GM18909 (cell line): Measurements from ENCODE around the gene PTPRD.

Experiments
- ATAC-seq: cut with Tn5 transposase; IDR thresholded peaks from one replicate; pipeline ENCODE4 v1.9.1; 2021; ENCODE audit warnings: mild to moderate bottlenecking; ENCODE audit not compliant: unreplicated experiment, poor library complexity

PTPRD gene

DNA sequence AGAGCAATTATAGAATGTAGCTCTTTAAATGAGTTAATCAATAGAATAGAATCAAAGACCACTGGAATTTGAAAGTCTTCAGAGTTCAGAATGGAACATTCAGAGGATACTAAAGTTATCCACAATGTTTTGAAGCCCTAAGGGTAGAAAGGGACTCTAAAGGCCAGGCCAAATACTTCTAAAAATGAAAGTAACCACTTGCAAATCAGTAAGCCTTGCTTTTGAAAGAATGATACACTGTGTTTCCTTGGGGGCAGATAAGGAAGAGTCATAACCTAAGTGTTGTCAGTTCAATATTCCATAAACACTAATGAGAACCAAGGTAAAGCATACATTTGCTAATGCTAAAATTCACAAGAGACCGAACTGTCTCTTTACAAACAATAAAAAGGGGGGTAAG is 813.5 kb downstream of the PTPRD start:
- peak; percentile 62 for ATAC-seq

DNA sequence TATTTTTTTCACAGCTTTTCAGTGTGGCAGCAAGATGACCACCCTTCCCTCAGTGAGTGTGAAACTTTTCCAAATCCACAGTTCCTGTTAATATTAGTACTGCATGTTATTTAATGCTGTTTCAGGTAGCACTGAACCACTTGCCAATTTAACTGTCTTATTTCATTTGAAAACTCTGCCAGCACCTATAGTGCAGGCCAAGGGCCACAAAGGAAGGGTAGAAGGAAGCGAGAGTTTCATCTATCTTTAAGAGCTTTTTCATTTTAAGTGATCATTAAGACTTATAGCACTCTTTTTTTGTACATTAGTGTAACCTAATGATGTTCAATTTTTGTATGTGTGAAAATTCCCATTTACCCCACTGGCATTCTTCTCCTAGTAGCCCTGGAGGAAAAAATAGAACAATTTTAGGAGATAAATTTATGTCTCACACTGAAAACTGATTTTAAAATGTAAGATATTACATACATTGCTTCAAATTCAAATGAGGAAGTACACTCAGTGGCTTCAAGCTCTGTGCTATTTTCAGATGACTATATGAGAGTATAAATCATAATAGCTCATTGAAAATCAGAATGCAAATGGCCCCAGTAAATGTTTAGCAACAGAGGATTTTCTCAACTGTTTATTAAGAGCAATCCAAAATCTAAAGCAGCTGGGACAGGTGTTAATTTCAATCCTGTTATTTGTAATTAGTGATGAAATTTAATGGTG is 820.5 kb downstream of the PTPRD start:
- ATAC-seq, result peak; percentile 82

DNA sequence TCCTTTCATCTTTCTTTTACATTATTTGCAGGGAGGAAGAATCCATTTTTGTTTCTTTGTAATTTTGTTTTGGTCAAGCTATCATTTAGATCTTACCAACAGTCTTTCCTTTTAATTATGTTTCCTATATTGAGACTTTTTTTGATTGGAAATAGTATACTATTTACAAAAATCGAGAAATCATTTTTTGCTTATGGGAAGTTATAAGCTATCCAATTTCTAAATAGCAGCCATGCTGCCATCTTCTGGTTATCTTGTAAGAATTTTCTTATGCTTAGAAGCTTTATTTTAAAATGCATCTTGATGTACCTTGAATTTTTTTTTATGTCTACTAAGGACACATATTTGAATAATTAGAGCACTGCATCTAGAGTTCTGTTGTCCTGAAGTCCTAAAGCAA is 821.2 kb downstream of the PTPRD start:
- ATAC-seq, result no peak

DNA sequence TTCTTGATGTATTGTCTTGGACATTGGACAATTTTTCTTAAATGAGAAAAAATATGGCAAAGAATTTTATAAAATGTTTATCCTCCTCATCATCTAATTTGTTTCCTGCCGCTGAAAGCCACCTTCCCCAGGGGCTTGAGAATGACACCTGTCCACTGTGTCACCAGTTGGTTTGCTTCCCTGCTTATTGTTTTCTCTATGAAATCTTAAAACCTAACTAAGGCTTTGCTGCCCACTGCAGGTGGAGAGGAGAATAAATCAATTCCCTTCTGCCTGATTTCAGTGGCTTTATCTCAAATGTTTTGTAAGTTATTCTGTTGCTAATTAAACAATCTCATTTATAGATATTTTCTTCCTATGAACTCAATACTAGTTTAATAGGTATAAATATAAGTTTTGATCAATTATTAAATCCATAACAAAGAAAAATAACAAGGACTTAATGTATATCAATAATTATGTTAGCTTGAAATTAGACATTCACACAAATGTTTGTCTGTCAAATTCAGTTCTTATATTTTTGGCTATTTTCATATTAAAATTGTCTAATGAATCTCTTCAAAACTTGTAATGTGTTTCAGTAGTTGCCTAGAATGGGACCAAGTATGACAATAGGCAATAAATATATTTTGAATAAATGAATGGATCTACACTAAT is 822.5 kb downstream of the PTPRD start:
- ATAC-seq, result peak; percentile 71

DNA sequence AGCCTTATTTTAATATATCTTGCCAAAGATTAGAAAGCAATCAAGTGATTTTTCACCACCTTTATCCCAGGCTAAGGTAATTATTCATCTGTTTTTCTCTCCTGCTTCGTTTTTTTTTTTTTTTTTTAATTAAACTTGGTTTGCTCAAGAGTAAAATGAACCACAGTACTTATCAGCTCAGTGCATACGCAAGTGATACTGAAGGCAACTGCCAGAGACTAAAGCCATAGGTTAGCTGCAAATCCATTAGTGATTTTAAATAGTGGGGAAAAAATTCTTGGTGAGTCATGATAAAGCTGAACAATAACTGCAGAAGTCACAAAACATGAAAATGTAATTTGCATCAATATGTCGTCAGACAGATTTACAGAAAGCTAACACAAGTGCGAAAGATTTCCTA is 829.1 kb downstream of the PTPRD start:
- ATAC-seq, result no peak

DNA sequence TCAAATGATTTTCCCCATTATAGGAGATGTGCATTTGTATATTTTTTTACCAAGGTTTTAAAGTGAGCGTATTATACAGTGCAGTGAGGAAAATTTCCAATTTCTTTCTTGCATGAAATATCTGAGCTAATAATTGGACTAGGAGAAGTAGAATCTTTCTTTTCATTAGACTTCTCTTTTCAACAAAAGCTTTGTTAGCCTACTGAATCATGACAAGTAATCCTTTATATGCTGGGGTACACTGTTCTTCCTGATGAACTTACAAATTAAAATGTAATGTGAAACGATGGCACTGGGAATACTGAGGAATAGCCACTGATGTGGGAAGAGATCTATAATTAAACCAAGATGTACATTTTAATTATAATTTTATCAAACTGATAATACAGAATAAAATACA is 829.6 kb downstream of the PTPRD start:
- no peak for ATAC-seq

DNA sequence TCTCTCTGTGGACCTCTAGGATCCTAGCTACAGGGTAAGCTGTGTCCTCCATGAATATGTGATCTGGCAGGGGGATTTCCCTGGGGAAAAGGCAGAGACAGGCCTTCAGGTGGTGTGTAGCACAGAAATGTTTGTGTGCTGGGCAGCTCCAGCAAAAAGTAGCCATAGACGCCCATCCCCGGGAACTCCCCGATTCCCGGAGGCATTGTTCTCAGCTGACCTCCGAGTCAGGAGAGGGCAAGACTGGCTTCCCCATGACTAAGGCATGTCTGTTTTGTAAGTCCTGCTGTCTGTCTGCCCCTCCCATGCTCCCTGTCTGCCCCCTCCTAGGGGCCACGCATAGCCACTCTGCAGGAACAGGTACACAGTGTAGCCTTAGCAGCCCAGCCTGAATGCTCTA is 834.5 kb downstream of the PTPRD start:
- ATAC-seq, result no peak

DNA sequence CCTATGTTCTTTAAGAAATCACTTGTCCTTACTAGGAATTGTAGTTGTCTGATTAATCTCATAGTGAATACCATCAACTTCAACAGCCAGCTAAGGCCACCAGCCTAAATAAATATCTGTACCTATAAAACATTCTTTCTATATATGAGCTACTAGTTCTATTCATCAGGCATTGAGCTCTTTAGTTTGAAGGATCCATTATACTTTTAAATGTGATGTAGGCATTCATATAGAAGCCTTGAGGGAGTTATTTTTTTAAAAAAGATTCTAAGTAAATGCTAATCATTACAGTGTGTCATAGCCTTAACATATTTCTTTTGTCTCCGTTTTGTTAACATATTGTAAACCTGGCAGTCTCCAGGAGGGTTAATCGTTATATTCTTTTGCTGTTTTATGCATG is 838.3 kb downstream of the PTPRD start:
- ATAC-seq, result no peak

DNA sequence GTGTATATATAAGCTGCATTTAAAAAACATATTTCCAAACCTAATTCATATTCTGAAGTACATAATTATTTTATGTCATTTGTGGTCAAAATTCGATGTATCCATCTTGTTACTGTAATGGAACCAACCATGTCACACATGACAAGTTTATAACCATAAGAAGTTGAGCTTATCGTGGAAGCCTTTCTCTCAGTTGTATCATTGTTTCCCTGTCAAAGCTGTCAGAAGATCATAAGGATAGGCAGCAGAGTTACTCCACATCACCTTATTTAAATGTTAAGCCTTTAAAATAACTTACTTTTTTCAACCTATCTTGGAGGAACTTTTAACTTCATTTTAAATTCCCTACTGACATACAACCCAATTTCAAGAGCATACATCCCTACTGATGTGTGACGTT is 841.5 kb downstream of the PTPRD start:
- ATAC-seq, result no peak

DNA sequence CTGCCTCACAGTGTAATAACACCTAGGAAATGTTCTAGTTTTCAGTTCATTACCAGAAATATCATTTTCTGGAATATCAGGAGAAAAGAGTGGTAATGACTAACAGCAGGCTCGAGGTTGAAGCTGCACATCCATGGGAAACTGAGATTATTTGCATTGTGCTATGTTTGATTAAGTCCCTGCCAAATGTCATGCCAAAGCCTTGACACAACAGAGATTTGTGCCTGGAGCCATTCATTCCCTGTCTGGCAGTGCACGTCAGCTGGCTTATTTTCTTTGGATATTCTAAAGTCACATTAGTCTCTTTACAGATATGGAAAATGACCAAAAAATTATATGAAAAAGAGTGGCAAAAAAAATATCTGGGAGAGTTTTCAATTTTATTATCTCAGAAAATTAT is 848.0 kb downstream of the PTPRD start:
- no peak for ATAC-seq

DNA sequence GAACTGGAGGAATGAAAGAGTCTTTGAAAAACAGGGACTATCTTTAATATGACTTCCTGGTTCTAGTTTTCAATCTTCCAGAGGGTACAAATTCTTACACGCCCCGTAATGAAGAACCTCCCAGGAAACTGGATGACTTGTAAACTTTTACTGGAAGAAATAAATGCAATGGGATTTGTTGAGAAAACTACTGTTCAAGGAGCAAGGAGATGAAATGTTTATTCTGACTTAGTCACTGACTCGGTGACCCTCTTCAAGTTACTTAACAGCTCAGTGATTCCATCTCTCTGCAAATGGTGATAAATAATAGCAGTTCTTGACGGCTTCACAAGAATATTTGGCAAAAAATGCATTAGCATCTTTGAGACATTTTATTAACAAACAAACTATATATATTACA is 858.6 kb downstream of the PTPRD start:
- ATAC-seq, result no peak

DNA sequence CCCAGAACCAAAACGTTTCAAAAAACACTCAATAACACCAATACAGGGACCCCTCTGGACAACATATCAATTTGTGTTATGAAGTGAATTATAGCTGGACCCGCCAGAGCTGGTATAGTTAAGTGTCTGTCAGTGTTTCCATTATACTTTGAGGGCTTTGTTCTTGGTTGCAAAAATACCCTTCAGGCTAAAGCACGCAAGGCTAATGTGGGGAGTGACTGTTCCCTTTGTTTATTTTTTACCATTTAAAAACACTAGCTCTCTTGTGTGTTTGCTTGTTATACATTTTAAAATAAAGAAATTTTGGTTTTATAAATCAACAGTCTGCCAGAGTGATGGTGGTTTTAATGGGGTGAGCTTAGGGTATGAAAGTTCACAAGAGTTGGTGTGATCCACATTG is 859.5 kb downstream of the PTPRD start:
- no peak for ATAC-seq

DNA sequence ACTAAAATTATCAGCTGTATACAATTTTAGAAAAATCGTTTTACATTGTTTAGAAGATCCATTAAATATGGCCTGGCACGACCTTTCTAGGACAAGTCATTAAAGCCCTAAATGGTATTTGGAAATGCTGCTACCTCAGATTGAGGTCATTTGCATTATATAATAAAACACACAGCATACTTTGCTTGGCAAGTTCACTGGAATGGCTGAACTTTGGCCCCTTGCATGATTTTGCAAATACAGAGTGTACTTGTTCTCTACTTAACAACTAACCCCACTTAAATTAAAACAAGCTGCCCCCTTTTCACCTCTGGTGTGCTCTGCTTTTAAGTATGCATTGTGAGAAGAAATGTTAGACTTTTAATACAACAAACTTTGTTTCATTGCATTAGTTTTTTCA is 860.1 kb downstream of the PTPRD start:
- ATAC-seq, result no peak

DNA sequence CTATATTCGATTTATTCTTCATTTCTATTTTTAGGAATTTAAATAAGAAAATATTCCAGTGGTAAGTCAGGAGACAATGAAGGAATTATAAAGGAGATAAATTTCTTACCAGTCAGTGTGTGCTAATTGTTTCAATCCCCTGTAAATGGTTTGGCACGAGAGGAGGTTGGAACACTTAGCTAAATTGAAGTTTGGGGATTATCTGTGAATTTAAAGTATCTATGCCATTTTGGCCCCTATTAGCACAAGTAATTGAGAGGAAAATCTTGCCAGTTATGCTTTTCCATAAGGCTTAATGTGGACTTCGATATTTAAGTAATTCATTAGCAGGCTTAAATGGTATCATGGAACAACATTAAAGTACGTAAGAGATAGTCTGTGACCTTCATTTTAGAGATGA is 860.8 kb downstream of the PTPRD start:
- no peak for ATAC-seq

DNA sequence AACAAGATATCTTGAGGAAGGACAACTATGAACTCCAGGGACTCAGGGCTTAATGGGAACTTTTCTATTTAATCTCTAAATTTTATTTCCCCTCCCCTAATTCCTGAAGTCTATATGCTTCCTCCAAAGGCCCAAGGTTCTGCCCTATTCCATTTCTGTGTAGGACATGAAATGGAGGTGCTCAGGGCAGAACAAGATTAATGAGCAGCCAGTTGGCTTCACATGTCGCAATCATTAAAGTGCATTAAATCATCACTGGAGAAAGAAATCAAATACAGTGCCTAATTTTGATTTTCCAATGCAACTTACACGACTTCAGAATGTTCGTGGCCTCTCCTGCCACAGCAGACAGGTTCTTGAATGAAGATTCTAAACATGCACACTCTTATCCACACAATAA is 862.1 kb downstream of the PTPRD start:
- no peak for ATAC-seq

DNA sequence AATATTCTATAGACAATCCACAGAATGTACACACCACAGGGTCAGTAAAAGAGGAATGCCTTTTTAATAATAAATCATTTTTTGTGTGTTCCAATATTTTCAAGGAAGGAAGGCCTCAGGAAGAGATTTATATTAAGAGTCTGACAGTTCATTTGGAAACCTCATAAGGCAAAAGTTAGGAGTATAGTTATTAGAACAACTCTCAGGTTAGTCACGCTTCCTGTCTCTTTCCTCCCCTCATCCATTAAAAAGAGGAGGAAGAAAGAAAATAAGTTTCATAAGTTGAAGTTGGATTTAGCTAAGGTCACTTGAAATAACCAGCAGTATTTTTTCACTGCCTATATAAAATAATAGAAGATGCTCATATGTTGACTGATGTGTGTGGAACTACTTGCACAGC is 863.2 kb downstream of the PTPRD start:
- no peak for ATAC-seq

DNA sequence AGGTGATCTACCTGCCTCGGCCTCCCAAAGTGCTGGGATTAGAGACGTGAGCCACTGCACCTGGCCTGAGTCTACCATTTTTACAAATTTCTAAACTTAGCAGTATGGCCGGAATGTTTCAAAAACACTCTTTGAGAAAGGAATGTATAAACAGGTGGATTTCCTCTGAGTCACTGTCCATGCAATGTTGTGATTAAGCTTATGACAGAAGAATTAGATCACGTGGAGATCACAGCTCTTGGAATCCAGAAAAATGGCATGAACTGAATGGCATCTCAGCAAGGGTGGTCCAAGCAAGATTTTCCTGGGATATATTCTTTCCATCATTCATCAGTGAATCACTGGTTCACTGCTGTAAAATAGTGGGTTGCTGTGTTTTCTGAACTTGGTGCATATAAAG is 865.0 kb downstream of the PTPRD start:
- no peak for ATAC-seq

DNA sequence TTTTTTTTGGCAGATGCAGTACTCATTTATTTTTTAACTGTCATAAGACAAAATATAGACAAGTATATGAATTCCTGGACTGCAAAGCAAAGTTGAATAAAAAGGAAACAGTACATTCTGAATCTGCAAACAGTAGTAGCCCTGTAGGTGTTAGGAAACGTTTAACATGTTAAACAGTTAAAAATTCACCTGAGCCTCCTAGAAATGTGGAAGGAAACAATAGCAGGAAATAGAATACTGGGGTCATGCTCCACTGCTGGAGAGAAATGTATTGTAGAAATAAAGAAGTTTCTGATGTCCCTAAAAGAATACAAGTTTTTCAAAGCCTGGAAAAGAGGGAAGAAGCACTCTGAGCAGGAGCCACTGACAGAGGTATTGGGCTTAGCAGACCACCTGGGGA is 866.0 kb downstream of the PTPRD start:
- ATAC-seq, result no peak

DNA sequence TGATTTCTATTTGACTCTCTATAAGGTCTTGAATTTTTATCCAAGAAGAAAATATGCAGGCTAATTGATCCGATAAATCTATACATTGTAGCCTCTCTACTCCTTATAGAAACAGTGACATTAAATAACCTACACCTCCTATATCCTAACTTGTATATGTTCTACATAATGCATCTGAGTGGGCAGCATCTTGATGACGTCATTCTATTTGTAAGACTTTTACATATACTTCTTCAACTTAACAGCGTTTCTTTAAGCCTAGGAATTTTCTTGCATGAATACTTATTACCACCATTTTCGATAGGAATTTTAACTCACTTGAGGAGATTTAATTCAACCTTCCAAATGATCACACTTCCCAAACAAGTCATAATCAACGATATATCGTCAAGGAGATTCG is 869.0 kb downstream of the PTPRD start:
- no peak for ATAC-seq

DNA sequence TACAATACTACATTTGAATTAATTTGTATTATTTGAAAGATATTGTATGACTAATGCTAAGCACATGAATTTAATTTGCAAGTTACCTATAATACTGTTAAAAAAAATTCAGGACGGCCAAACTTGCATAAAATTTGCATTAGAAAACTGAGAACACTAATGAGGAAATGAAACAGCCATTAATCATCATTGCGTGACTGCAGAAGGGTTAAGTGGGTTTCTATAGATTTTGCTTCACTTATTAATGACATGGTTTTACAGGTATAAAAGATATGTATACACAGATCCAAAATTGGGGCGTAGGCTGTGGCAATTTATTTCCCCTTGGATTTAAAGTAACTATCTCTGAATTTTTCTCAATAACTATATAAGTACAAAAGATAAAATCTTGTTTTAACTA is 882.6 kb downstream of the PTPRD start:
- ATAC-seq, result peak; percentile 68

DNA sequence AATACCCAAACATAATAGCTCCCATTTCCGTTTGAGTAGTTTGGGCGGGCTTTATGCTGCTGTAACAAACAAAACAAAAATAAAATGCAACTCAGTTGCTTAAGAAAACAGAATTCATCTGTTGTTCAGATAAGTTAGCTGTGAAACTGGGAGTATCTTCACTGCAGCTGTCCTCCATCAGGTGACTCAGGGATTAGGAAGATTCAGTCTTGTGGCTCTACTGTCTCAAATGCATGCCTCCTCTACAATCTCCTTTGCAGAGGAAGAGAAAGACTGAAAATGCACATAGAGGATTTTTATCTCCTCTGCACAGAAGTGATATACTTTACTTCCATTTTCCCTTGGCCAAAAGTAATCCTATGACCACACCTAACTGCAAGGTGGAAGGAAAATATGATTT is 883.7 kb downstream of the PTPRD start:
- ATAC-seq, result no peak

DNA sequence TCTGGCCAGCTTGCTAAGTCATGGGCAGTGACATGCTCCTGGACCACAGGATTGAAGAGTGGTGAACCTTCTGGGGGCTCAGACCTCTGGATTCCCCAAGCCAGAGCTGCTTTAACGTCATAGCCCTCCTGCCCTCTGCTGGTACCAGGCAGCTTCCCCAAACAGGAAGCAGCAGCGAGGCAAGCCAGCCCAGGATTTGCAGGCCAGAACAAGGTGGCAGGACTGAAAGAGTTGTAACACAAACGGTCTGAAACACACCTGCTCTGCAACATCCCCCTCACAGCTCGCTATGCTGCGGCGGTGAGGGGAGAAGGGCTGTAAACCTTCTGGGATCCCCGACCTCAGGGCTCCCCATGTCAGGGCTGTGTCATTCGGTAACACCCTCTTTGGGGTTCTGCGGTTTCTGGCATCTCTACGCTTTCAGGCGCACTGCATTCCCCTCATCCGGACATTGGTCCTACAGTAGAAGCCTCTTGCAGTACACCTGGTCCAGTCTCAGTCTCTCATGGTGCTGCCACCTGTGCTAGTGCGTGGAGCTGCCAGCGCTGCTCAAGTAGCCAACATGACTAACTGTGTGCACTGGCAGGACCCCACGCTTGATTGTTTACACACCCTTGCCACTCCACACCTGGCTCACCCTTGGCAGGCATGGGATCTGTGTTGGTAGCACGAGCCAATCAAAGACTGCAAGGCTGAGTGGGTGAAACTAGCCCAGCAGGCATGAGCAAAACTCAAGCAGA is 893.3 kb downstream of the PTPRD start:
- ATAC-seq, result no peak
